ENCODE results near the gene C1GALT1. TPM values are rescaled to one million over a fixed set of nuclear protein-coding genes. Genes with fewer than 3 reads are reported as not detected.

The C1GALT1 gene
- total RNA-seq, 2 experiments from 2014 or later: 39.0 to 39.5 TPM

DNA sequence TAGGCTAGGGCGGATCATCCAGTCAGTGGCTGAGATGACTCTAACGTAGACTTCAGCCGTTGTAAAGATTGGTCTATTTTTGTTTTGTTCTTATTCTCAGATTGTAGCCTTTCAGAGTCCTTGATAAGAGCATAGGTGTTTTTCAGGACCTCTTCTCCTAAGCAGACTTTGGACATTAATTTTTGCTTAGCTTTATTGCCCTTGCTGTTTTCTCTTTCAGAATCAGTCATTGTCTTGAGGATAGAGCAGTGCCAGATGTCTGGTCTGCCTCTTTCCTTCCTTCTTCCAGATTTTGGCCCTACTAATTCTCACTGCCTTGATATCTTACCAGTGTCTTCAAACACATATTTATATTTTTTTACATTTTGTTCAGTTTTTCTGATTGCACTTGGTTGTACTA lies 49.5 kb downstream of the C1GALT1 start:
- H3K9me3 Mint-ChIP-seq: peaks cover 19% of the 10 kb centered on the region
- ChIA-PET POLR2A (no interaction called here), CTCF (no interaction called here)
- H3K27me3 Mint-ChIP-seq: no peaks in the 10 kb centered on the region
- H3K4me1 Mint-ChIP-seq (ENCODE audit: low read depth): peaks cover 19% of the 10 kb centered on the region
- H3K36me3 Mint-ChIP-seq (ENCODE audit: low read depth): peaks cover 39% of the 10 kb centered on the region
- no peak overlapping the region for H3K27ac Mint-ChIP-seq
- TF ChIP-seq, protein P1, sequence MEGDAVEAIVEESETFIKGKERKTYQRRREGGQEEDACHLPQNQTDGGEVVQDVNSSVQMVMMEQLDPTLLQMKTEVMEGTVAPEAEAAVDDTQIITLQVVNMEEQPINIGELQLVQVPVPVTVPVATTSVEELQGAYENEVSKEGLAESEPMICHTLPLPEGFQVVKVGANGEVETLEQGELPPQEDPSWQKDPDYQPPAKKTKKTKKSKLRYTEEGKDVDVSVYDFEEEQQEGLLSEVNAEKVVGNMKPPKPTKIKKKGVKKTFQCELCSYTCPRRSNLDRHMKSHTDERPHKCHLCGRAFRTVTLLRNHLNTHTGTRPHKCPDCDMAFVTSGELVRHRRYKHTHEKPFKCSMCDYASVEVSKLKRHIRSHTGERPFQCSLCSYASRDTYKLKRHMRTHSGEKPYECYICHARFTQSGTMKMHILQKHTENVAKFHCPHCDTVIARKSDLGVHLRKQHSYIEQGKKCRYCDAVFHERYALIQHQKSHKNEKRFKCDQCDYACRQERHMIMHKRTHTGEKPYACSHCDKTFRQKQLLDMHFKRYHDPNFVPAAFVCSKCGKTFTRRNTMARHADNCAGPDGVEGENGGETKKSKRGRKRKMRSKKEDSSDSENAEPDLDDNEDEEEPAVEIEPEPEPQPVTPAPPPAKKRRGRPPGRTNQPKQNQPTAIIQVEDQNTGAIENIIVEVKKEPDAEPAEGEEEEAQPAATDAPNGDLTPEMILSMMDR (IDR thresholded peaks at IDR 0.05): no peak
- ATAC-seq (no peak), DNase-seq (no peak)
- intact Hi-C loops (cut with micrococcal nuclease): no loop called here
- H3K4me3 Mint-ChIP-seq: no peak overlapping the region

DNA sequence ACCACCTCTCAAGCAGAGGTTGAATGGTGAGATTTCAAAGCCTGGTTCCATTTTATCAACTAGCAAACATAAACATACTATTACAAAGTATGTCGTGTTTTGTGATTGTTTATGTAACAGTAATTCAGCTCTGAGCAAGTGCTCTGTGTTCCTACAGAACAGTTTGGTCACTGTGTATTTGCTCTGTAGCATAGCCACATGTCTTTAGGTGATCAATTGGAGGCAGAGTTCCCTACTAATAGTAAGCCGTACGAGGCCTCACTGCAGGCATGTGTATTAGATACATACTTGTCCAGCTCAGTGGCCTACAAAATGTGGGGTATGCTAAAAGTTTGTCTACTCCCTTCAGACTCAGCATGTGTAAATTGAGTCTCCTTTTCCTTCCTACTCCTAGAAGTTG lies 53.0 kb downstream of the C1GALT1 start:
- DNase-seq: no peak
- Mint-ChIP-seq H3K4me1 (ENCODE audit: low read depth) (peaks cover 21% of the 10 kb centered on the region), H3K27ac (no peak overlapping the region), H3K36me3 (ENCODE audit: low read depth) (peaks cover 53% of the 10 kb centered on the region), H3K4me3 (no peak overlapping the region), H3K27me3 (no peaks in the 10 kb centered on the region), H3K9me3 (peaks cover 14% of the 10 kb centered on the region)
- CTCF ChIA-PET: interaction anchor here (1.6 kb wide), 1 partner anchor 15 kb away, joined by 3 read pairs; no protein-coding TSS in a partner anchor
- TF ChIP-seq, protein P1 (IDR thresholded peaks at IDR 0.05): no peak
- no peak for ATAC-seq
- POLR2A ChIA-PET: interaction anchor here (0.9 kb wide), 1 partner anchor 48 kb away, joined by 3 read pairs; no protein-coding TSS in a partner anchor
- intact Hi-C loops (cut with micrococcal nuclease): no loop called here

DNA sequence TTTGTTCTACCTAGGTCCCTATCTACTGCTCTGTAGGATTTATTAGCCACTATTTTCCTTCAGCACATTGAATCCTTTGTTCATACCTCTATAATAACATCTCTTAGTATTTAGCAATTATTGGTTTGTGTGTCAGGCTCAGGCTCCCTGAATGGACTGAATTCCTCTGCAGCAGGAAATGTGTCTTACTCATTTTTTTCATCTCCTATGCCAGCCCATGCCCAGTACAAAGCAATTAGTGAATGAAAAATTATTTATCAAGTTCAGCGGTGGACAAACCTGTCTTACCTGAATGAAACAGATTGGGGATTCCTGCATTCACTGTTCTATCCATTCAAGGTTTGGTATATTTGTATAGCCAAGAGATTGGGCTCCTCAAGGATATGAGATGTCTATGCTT lies 53.7 kb downstream of the C1GALT1 start:
- no peak for DNase-seq
- Mint-ChIP-seq H3K27ac (no peak overlapping the region), H3K27me3 (no peaks in the 10 kb centered on the region), H3K36me3 (ENCODE audit: low read depth) (peaks cover 51% of the 10 kb centered on the region), H3K4me1 (ENCODE audit: low read depth) (peaks cover 18% of the 10 kb centered on the region), H3K9me3 (peaks cover 11% of the 10 kb centered on the region), H3K4me3 (no peak overlapping the region)
- TF ChIP-seq, protein P1 (IDR thresholded peaks at IDR 0.05): no peak
- ChIA-PET POLR2A (interaction anchor here (0.9 kb wide), 1 partner anchor 48 kb away, joined by 3 read pairs; no protein-coding TSS in a partner anchor), CTCF (interaction anchor here (1.6 kb wide), 1 partner anchor 14 kb away, joined by 3 read pairs; no protein-coding TSS in a partner anchor)
- no peak for ATAC-seq
- intact Hi-C loops (cut with micrococcal nuclease): no loop called here

DNA sequence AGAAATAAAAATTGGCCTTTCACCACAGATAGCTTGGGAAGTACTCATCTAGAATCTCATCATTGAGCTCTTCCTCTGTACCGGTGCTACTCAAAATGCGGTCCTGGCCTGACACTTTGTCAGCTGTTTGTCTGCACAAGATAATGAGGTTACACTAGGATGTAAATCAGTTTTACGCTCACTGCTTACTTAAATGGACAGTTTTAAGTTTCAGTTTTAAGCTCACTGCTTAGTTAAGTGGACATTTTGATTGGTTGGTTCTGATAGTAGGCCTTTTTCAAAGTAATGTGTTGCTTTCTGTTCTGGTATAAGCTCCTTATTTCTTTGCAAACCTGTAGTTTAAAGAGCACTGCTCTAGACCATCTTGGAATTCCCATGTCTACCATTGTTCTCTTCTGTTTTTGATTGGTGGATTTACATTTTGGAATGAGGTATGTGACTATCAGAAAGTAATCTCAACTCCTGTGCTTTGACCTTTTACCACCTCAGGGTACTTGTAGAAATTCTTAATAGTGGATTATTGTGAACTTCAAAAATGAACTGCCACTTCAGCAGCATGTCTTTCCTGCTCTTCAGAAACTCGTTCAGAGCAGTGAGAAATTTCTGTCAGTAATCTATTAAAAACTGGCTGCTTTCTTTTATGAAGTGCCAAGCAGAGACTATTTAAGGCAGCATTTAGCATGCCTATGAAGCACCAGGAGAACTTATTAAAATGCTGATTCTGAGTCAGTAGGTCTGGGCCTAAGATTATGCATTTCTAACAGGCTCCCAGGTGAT lies 55.0 kb downstream of the C1GALT1 start:
- intact Hi-C loops (cut with micrococcal nuclease): no loop called here
- DNase-seq (no peak), ATAC-seq (no peak)
- no peak overlapping the region for H3K27ac Mint-ChIP-seq
- CTCF ChIA-PET: interaction anchor here (1.8 kb wide), 1 partner anchor 15 kb away, joined by 5 read pairs; no protein-coding TSS in a partner anchor
- TF ChIP-seq, protein P1 (IDR thresholded peaks at IDR 0.05): no peak
- no peak overlapping the region for H3K4me3 Mint-ChIP-seq
- H3K9me3 Mint-ChIP-seq: no peaks in the 10 kb centered on the region
- H3K36me3 Mint-ChIP-seq (ENCODE audit: low read depth): peaks cover 42% of the 10 kb centered on the region
- peaks cover 7% of the 10 kb centered on the region for H3K4me1 Mint-ChIP-seq (ENCODE audit: low read depth)
- no peaks in the 10 kb centered on the region for H3K27me3 Mint-ChIP-seq
- POLR2A ChIA-PET: no interaction called here

DNA sequence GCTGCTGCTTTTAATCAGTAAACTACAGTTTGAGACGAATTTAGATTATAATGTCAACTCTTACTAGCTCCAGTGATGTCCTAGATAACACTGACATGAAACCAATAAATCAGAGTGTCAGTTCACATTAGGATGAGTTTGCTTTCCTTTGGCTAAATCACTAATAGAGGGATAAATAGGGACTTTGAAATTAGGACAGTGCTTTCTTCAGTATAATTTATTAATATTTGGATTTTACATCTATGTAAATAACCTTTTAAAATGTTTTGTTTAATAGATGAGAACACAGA lies 55.6 kb downstream of the C1GALT1 start:
- TF ChIP-seq, protein P1 (IDR thresholded peaks at IDR 0.05): no peak
- H3K36me3 Mint-ChIP-seq (ENCODE audit: low read depth): peaks cover 46% of the 10 kb centered on the region
- intact Hi-C loops (cut with micrococcal nuclease): no loop called here
- no peak overlapping the region for H3K27ac Mint-ChIP-seq
- no peaks in the 10 kb centered on the region for H3K27me3 Mint-ChIP-seq
- no peak for DNase-seq
- H3K4me3 Mint-ChIP-seq: no peak overlapping the region
- ChIA-PET CTCF (interaction anchor here (1.8 kb wide), 1 partner anchor 16 kb away, joined by 5 read pairs; no protein-coding TSS in a partner anchor), POLR2A (no interaction called here)
- peaks cover 7% of the 10 kb centered on the region for H3K4me1 Mint-ChIP-seq (ENCODE audit: low read depth)
- H3K9me3 Mint-ChIP-seq: no peaks in the 10 kb centered on the region
- ATAC-seq: no peak

Data from activated CD8-positive, alpha-beta T cell treated with anti-CD3 and anti-CD28 coated beads for 36 hours (primary cell).